Measurements from ENCODE around the gene DOCK3.
"Not testable (repeated sequence)": the region's sequence is repeated elsewhere in the genome, so short reads cannot be mapped to it uniquely, and the experiment has no call there.

Gene DOCK3

DNA sequence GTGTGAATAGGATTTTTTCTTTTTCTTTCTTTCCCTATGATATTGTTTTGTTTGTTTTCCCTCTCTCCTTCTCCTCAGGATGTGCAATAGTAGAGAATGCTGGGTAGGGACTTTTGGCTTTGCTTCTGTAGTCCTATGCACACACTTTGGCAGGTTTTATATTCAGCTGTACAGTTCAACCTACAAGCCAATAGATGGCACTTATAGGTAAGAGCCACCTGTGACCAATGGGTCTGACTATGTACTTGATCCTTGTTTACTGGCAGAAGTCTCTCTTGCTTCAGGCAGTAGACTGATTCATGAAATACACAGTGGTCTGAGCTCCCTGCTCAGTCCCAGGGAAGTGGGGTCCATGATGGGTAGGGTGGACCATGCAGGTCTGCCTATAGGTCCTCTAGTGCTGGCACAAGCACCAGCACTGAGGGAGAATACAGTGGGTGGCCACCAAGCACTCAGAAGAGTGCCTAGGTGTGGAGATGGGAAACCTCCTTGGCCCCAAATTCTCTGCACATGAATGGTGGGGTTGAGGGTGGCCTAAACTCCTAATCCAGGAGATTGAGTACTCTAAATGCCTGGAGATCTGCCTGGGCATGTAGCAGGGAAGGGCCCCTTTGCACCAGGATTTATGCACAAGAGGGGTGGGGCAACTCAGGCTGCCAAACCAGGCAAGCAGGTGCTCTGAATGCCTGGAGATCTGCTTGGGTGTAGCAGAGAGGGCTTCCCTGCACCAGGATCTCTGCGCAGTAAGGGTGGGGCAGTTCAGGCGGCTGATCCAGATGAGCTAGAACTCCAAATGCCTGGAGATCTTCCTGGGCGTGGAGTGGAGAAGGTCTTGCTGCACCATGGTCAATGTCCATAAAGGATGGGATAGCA lies 176.1 kb downstream of the DOCK3 start:
- Histone ChIP-seq H3K27ac (ENCODE audit: low read depth, low read length) (no peak overlapping the region), H3K4me3 (ENCODE audit: low read depth in 1 of 5, low read length in 5 of 5) (no peak overlapping the region), H3K9me3 (ENCODE audit: control insufficient read depth in 5 of 5, low read length in 5 of 5) (peaks cover 3 to 17% (median 12%) of the 10 kb centered on the region in 5 donors), H3K27me3 (ENCODE audit: control insufficient read depth in 5 of 5, insufficient read depth in 4 of 5, low read length in 5 of 5) (no peaks in the 10 kb centered on the region), H3K36me3 (ENCODE audit: control insufficient read depth in 5 of 5, insufficient read depth in 5 of 5, low read length in 5 of 5) (no peaks in the 10 kb centered on the region), H3K9ac (ENCODE audit: low read length in 5 of 5) (no peak overlapping the region), H3K4me1 (ENCODE audit: control insufficient read depth in 5 of 5, insufficient read depth in 5 of 5, low read length in 5 of 5) (no peaks in the 10 kb centered on the region)

DNA sequence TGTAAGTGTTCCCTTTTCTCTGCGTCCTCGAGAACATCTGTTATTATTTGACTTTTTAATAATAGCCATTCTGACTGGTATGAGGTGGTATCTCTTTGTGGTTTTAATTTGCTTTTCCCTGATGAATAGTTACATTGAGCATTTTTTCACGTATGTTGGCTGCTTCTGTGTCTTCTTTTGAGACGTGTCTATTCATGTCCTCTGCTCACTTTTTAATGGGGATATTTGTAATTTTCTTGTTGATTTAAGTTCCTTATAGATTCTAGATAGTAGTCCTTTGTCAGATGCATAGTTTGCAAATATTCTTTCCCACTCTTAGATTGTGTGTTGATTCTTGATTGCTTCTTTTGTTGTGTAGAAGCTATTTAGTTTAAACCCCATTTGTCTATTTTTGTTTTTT lies 179.2 kb downstream of the DOCK3 start:
- Histone ChIP-seq H3K27me3 (ENCODE audit: control insufficient read depth in 5 of 5, insufficient read depth in 4 of 5, low read length in 5 of 5) (no peaks in the 10 kb centered on the region), H3K36me3 (ENCODE audit: control insufficient read depth in 5 of 5, insufficient read depth in 5 of 5, low read length in 5 of 5) (no peaks in the 10 kb centered on the region), H3K9me3 (ENCODE audit: control insufficient read depth in 5 of 5, low read length in 5 of 5) (peaks cover 3 to 11% (median 9%) of the 10 kb centered on the region in 5 donors), H3K4me3 (ENCODE audit: low read depth in 1 of 5, low read length in 5 of 5) (no peak overlapping the region), H3K4me1 (ENCODE audit: control insufficient read depth in 5 of 5, insufficient read depth in 5 of 5, low read length in 5 of 5) (no peaks in the 10 kb centered on the region), H3K27ac (ENCODE audit: low read depth, low read length) (no peak overlapping the region), H3K9ac (ENCODE audit: low read length in 5 of 5) (no peak overlapping the region)

DNA sequence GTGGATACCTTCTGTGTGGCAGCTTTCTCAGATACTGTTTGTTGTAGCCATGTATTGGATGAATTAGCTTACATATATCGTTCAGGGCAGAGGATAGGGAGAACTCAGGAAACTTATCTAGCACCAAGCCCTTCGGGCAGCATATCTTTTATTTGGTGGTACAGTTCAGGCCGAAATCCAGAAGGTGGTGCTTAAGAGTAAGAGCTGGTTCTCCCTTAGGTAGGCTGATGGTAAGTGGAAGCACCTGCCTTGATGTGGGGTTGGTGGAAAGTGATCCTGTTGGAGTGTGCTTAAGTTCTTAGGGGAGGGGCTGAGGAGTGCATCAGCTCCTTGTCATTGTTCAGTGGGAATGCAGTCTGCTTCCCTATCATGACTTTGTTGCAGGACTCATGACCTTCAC lies 187.5 kb downstream of the DOCK3 start:
- Histone ChIP-seq H3K36me3 (ENCODE audit: control insufficient read depth in 5 of 5, insufficient read depth in 5 of 5, low read length in 5 of 5) (no peaks in the 10 kb centered on the region), H3K4me3 (ENCODE audit: low read depth in 1 of 5, low read length in 5 of 5) (no peak overlapping the region), H3K4me1 (ENCODE audit: control insufficient read depth in 5 of 5, insufficient read depth in 5 of 5, low read length in 5 of 5) (no peaks in the 10 kb centered on the region)

DNA sequence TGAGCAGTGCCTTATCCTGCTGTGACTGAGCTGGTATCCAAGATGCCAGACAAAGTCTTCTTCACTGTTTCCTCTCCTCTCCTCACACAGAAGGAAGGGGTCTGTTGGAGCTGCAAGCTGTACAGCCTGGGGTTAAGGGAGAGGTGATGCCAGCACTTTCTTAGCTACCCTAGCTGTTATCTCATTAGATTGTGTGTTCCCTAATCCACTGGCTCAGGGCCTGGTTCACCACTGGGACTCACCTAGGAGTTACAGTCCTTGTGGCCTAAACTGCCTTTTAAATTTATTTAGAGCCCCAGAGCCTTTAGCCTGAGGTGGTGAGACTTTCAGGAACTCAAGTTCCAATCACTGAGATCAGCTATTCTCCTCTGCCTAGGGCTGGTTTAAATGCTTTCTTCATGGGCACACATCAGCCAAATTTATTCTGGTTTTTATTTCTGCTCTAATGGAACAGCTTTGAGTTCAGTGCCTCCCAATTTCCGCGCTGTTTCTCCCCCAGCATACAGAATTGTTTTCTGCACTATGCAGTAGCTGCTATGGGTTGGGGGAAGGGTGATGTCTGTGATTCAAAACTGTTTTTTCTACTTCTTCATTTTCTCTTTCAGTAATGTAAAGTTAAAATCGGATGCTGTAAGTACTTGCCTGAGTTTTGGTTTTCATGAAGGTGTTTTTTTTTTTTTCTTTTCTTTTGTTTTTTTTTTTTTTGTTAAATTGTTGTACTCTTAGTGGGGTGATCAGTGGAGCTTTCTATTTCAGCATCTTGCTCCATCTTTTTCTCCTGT lies 198.8 kb downstream of the DOCK3 start:
- Histone ChIP-seq H3K9ac (ENCODE audit: low read length in 5 of 5) (no peak overlapping the region), H3K9me3 (ENCODE audit: control insufficient read depth in 5 of 5, low read length in 5 of 5) (peaks cover 0 to 3% (median 0%) of the 10 kb centered on the region in 5 donors), H3K36me3 (ENCODE audit: control insufficient read depth in 5 of 5, insufficient read depth in 5 of 5, low read length in 5 of 5) (no peaks in the 10 kb centered on the region), H3K4me3 (ENCODE audit: low read depth in 1 of 5, low read length in 5 of 5) (no peak overlapping the region), H3K27ac (ENCODE audit: low read depth, low read length) (no peak overlapping the region), H3K27me3 (ENCODE audit: control insufficient read depth in 5 of 5, insufficient read depth in 4 of 5, low read length in 5 of 5) (peaks cover 0 to 4% (median 0%) of the 10 kb centered on the region in 5 donors), H3K4me1 (ENCODE audit: control insufficient read depth in 5 of 5, insufficient read depth in 5 of 5, low read length in 5 of 5) (peaks cover 0 to 6% (median 0%) of the 10 kb centered on the region in 5 donors)

More for the DNA sequence above, 187.5 kb downstream of the DOCK3 start:
- Histone ChIP-seq H3K9me3 (ENCODE audit: control insufficient read depth in 5 of 5, low read length in 5 of 5) (peaks cover 0 to 6% (median 3%) of the 10 kb centered on the region in 5 donors), H3K27ac (ENCODE audit: low read depth, low read length) (no peak overlapping the region), H3K27me3 (ENCODE audit: control insufficient read depth in 5 of 5, insufficient read depth in 4 of 5, low read length in 5 of 5) (no peaks in the 10 kb centered on the region), H3K9ac (ENCODE audit: low read length in 5 of 5) (no peak overlapping the region)

DNA sequence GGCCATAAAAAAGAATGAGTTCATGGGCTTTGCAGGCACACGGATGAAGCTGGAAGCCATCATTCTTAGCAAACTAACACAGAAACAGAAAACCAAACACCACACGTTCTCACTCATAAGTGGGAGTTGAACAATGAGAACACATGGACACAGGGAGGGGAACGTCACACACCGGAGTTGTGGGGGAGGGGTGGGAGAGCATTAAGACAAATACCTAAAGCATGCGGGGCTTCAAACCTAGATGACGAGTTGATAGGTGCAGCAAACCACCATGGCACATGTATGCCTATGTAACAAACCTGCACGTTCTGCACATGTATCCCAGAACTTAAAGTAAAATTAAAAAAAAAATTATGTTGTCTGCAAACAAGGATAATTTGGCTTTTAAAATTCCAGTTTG lies 200.1 kb downstream of the DOCK3 start:
- H3K36me3 ChIP-seq (ENCODE audit: control insufficient read depth in 5 of 5, insufficient read depth in 5 of 5, low read length in 5 of 5); H3K27me3 ChIP-seq (ENCODE audit: control insufficient read depth in 5 of 5, insufficient read depth in 4 of 5, low read length in 5 of 5); H3K27ac ChIP-seq (ENCODE audit: low read depth, low read length); H3K9me3 ChIP-seq (ENCODE audit: control insufficient read depth in 5 of 5, low read length in 5 of 5); H3K9ac ChIP-seq (ENCODE audit: low read length in 5 of 5); H3K4me1 ChIP-seq (ENCODE audit: control insufficient read depth in 5 of 5, insufficient read depth in 5 of 5, low read length in 5 of 5); H3K4me3 ChIP-seq (ENCODE audit: low read depth in 1 of 5, low read length in 5 of 5): not testable (repeated sequence)

DNA sequence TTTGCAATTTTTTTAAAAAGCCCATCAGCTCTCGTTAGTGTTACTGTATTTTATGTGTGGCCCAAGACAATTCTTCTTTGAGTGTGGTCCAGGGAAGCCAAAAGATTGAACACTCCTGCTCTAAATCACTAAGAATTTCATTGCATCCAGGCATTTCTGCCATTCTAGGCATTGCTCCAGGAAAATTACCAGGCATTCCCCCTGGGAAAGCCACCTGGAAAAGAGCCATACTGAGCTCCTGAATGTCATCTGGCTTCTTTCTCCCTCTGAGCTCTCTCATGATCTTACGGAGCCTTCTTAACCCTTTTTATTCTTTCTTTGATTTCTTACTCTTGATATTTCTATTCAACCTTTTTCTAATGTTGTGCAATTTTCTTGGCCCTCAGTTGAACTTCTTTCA lies 202.2 kb downstream of the DOCK3 start:
- no peak overlapping the region for H3K27ac ChIP-seq (ENCODE audit: low read depth, low read length)

DNA sequence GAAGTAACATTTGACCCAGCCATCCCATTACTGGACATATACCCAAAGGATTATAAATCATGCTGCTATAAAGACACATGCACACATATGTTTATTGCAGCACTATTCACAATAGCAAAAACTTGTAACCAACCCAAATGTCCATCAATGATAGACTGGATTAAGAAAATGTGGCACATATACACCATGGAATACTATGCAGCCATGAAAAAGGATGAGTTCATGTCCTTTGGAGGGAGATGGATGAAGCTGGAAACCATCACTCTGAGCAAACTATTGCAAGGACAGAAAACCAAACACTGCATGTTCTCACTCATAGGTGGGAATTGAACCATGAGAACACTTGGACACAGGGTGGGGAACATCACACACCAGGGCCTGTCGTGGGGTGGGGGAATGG lies 208.0 kb downstream of the DOCK3 start:
- not testable (repeated sequence) for H3K36me3 ChIP-seq (ENCODE audit: control insufficient read depth in 5 of 5, insufficient read depth in 5 of 5, low read length in 5 of 5); H3K4me3 ChIP-seq (ENCODE audit: low read depth in 1 of 5, low read length in 5 of 5); H3K27ac ChIP-seq (ENCODE audit: low read depth, low read length); H3K4me1 ChIP-seq (ENCODE audit: control insufficient read depth in 5 of 5, insufficient read depth in 5 of 5, low read length in 5 of 5); H3K9ac ChIP-seq (ENCODE audit: low read length in 5 of 5); H3K9me3 ChIP-seq (ENCODE audit: control insufficient read depth in 5 of 5, low read length in 5 of 5); H3K27me3 ChIP-seq (ENCODE audit: control insufficient read depth in 5 of 5, insufficient read depth in 4 of 5, low read length in 5 of 5)

More for the DNA sequence above, 202.2 kb downstream of the DOCK3 start:
- peaks cover 0 to 4% (median 0%) of the 10 kb centered on the region in 5 donors for H3K27me3 ChIP-seq (ENCODE audit: control insufficient read depth in 5 of 5, insufficient read depth in 4 of 5, low read length in 5 of 5)
- H3K4me1 ChIP-seq (ENCODE audit: control insufficient read depth in 5 of 5, insufficient read depth in 5 of 5, low read length in 5 of 5) = peaks cover 0 to 6% (median 0%) of the 10 kb centered on the region in 5 donors
- no peak overlapping the region for H3K9ac ChIP-seq (ENCODE audit: low read length in 5 of 5)
- H3K36me3 ChIP-seq (ENCODE audit: control insufficient read depth in 5 of 5, insufficient read depth in 5 of 5, low read length in 5 of 5) = no peaks in the 10 kb centered on the region
- peaks cover 0 to 7% (median 0%) of the 10 kb centered on the region in 5 donors for H3K9me3 ChIP-seq (ENCODE audit: control insufficient read depth in 5 of 5, low read length in 5 of 5)
- H3K4me3 ChIP-seq (ENCODE audit: low read depth in 1 of 5, low read length in 5 of 5) = no peak overlapping the region

DNA sequence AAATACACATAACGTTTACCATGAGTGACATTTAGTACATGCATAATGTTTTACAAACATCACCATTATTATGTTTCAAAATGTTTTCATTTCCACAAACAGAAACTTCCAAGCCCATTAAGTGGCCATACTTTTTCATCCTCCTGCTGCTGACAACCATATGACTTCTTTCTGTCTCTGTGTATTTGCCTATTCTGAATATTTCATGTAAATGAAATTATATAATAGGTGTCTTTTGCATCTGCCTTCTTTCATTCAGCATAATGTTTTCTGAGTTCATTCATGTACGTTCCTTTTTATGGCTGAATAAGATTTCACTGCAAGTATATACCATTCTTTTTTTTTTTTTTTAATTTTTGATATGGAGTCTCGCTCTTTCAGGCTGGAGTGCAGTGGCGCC lies 209.0 kb downstream of the DOCK3 start:
- Histone ChIP-seq H3K27ac (ENCODE audit: low read depth, low read length) (no peak overlapping the region), H3K9me3 (ENCODE audit: control insufficient read depth in 5 of 5, low read length in 5 of 5) (peaks cover 0 to 4% (median 0%) of the 10 kb centered on the region in 5 donors), H3K27me3 (ENCODE audit: control insufficient read depth in 5 of 5, insufficient read depth in 4 of 5, low read length in 5 of 5) (no peaks in the 10 kb centered on the region), H3K9ac (ENCODE audit: low read length in 5 of 5) (no peak overlapping the region), H3K4me3 (ENCODE audit: low read depth in 1 of 5, low read length in 5 of 5) (no peak overlapping the region), H3K4me1 (ENCODE audit: control insufficient read depth in 5 of 5, insufficient read depth in 5 of 5, low read length in 5 of 5) (no peaks in the 10 kb centered on the region), H3K36me3 (ENCODE audit: control insufficient read depth in 5 of 5, insufficient read depth in 5 of 5, low read length in 5 of 5) (no peaks in the 10 kb centered on the region)

DNA sequence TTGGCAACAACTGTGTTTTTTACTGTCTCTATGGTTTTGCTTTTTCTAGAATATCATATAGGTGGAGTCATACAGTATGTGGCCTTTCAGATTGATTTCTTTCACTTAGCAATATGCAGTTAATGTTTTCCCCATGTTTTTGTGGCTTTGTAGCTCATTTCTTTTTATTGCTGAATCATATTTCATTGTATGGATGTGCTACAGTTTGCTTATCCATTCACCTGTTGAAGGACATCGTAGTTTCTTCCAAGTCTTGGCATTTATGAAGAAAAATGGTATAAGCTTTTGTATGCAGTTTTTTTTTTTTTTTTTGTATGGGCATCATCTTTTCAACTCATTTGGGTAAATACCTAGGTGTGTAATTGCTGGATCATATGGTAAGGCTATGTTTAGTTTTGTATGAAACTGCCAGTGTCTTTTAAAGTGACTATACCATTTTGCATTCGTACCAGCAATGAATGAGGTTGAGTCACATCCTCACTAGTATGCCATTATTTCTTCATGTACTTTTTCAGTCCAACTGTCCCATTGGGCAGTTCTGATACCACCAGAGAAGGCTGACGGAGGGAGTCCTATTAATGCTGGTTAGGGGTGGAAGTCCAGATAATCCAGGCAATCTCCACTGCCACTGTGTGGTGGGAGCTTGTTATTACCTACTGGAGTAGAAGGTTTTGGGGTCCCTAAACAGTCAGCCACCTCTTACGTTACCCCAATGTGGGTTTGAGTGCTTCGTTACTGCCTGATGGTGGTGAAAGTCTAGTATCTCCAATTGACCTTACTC lies 210.5 kb downstream of the DOCK3 start:
- no peak overlapping the region for H3K4me3 ChIP-seq (ENCODE audit: low read depth in 1 of 5, low read length in 5 of 5)
- no peaks in the 10 kb centered on the region for H3K4me1 ChIP-seq (ENCODE audit: control insufficient read depth in 5 of 5, insufficient read depth in 5 of 5, low read length in 5 of 5)
- no peaks in the 10 kb centered on the region for H3K36me3 ChIP-seq (ENCODE audit: control insufficient read depth in 5 of 5, insufficient read depth in 5 of 5, low read length in 5 of 5)
- H3K9me3 ChIP-seq (ENCODE audit: control insufficient read depth in 5 of 5, low read length in 5 of 5) = peaks cover 0 to 4% (median 0%) of the 10 kb centered on the region in 5 donors
- no peak overlapping the region for H3K27ac ChIP-seq (ENCODE audit: low read depth, low read length)
- no peak overlapping the region for H3K9ac ChIP-seq (ENCODE audit: low read length in 5 of 5)
- no peaks in the 10 kb centered on the region for H3K27me3 ChIP-seq (ENCODE audit: control insufficient read depth in 5 of 5, insufficient read depth in 4 of 5, low read length in 5 of 5)

Data from subcutaneous abdominal adipose tissue (tissue), 5 donors.